GM19463 (cell line): ENCODE results near the gene CD27.
"Not testable (repeated sequence)": the region's sequence is repeated elsewhere in the genome, so short reads cannot be mapped to it uniquely, and the experiment has no call there.

ENCODE experiments used
- ATAC-seq: cut with Tn5 transposase; IDR thresholded peaks from one replicate; pipeline ENCODE4 v1.9.1; 2021; ENCODE audit warnings: mild to moderate bottlenecking, moderate library complexity; ENCODE audit not compliant: unreplicated experiment

Gene CD27

DNA sequence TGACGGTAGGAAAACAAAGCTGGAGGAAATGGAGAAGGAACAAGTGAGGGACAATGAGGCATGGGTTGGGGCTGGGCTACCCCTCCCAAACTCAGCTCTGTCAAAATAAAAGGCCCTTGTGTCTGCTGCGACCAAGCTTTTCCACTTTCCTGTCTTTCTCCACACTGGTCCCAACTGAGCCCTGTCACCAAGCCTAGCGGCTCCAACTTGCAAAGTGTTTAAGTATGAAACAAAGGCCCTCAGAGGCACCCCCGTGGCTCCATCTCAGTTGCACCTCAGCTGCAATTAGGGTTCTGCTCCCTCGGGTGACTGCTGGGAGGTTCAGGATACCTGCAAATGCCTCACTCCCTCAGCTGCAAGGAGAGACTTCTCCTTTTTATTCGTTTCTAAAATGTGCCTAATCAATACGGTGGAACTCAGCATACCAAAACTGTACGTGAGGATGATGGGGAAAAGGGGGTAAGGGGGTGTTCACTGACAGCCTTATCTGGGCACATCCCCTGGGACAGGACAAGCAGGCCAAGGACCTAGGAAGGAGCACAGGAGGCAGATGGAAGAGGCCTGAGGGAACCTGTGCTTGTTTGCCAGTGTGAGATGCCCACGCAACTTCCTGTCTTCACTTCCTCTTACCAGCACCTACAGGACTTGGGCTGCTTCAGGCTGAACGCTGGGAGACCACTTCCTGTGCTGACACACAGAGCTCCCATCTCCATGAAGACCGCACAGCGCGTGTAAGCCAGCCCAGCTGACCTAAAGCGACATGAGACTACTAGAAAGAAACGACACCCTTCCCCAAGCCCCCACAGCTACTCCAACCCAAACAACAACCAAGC lies 16.9 kb downstream of the CD27 start:
- ATAC-seq: peak; percentile 87

GRCh38 chr12:6462234-6462995 lies 17.7 kb downstream of the CD27 start:
- ATAC-seq: no peak

GRCh38 chr12:6463216-6463615 lies 18.5 kb downstream of the CD27 start:
- ATAC-seq: no peak

DNA sequence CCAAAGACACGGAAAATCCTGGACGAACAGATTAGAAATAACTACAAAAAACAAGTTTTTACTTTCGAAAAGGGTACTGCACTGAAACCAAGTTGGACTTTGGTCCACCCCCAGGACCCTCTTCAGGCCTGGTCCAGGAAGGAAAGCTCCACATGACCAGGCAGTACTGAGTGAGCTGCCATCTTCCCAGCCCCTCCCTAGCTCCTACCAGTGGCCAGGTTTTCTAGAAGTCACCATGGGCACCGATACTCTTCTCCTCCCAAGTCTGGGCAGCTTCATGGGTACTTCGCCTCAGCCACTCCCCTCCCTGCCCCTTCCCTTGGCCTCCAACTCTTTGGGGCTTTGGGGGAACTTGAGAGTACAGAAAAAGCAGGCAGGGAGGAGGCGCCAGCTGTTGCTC lies 19.1 kb downstream of the CD27 start:
- no peak for ATAC-seq

DNA sequence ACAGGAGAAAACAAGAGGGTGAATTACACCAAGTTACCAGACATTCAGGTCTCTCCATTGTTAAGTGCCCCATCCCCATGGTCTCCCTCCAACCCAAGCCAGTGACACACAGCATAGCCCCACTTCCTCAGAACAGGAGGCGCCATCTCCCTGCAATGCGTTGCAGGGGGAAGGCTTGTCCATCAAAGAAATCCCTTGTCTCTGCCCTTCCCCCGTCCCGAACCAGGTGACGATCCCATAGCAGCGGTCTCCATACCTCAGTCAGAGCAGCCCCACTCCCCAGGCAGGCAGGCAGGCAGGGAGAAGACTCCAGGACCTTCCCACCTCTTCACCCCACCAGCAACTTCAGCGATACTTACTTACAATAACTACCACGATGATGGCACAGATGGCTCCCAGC lies 19.8 kb downstream of the CD27 start:
- ATAC-seq: no peak

GRCh38 chr12:6465467-6466183 lies 20.9 kb downstream of the CD27 start:
- ATAC-seq: no peak

- no peak for ATAC-seq
These were observed 21.4 kb downstream of the CD27 start for GRCh38 chr12:6466184-6466573.

- not testable (repeated sequence) for ATAC-seq
These were observed 22.0 kb downstream of the CD27 start for GRCh38 chr12:6466751-6467150.

- ATAC-seq: not testable (repeated sequence)
These were observed 23.0 kb downstream of the CD27 start for GRCh38 chr12:6467571-6468282.

DNA sequence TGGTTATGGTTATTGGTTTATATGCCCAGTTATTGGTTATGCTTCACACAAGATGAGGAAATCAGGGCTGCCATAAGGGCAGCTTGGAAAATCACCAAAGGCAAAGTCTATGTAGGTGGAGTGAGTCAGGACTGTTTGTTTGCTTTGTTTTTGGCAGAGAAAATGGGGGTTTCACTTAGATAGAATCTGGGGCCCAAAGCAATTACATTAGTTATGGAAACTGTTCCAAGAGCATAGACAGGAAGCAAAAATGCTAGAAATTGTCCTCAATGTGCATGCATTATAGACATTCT lies 23.5 kb downstream of the CD27 start:
- ATAC-seq: no peak

DNA sequence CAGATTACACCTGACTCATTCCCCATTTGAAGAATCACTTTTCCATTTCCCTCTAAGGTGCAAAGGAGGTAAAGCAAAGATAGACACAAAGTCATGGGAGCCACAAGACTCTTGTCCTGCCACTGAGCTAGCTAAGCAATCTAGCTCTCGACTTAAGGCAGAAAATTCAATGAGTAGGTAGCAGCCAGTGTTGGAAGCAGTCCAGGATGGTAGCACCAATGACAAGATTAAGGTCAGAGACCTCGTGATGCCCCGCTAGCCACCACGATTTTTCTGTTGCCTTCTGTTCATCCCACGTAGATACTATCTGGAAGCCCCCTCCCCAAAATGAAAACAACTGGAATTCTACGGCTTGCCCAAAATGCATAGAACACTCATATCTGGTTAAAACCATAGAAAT lies 24.3 kb downstream of the CD27 start:
- no peak for ATAC-seq

DNA sequence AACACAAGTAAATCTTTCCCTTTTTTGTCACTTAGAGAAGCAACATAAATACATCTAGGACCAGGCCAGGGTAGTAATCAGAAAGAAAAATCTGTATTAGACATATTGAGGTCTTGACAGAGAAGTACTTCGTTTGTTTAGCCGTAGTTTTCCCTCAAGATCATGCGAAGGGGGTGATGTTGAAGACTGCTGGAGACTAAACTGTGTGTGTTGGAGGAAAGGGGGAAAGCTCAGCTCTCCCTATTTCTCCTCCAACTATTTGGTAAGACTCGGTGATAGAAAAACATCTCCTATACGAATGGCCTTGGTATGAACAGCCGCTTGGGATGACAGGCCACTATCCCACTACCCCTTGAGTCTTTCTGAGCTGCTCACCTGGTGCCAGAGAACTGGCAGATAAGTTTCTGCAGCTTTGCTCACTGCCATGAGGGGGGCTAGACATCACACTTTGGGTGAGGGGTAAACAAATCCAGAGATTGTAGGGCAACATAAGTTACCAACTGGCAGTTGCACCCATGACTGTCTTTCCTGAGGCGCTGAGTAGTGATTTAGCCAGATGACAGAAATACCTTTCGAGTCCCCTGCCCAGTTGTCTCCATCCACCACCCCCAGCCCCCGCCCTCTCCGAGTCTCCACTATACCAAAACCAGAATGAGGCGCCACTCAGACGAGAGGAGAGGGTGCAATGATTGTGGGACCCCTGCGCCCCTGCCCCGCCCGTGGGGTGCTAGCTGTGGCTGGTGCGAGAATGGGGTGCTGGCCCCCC lies 25.0 kb downstream of the CD27 start:
- ATAC-seq: no peak

DNA sequence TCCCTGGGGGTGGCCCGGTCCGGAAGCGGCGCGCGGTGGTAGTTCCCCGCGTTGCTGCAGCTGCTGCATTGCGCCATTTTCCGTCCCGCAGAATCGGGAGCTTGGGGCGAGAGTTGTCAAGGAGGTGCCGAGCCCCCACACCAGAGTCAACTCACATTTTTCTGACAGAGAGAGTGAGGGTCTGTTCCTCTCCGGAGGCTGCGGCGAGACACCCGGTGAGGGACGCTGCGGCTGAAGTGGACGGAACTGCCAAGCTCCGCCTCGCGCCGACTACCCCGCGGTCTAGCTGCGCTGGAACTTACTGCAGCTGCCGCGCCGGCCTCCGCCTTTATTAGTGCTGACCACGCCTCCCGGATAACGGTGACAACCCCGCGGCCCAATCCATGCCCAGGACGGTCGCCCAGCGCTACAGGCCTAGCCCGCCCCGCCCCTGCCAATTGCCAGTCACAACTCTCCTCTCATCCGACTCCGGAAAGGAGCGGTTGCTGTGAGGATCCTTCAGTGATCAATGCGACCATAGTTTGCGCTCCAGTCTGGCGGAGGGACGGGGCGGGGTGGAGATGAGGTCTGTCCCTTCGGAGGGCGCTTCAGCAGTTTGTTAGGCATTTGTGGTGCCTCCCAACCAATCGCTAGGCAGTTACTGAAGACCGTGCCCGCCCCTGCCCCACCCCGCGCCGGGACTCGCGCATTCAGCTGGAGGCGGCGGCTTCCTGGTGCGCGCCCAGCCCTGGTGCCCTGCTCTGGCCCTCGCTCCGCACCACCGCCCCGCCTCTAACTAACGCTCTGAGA lies 25.8 kb downstream of the CD27 start, which contains the start of gene VAMP1:
Gene VAMP1, minus strand, starts transcription at position 303 of the 789 bp plus-strand sequence. Its CDS starts 146 bp downstream, at position 157.
- ATAC-seq: peak; percentile 86

DNA sequence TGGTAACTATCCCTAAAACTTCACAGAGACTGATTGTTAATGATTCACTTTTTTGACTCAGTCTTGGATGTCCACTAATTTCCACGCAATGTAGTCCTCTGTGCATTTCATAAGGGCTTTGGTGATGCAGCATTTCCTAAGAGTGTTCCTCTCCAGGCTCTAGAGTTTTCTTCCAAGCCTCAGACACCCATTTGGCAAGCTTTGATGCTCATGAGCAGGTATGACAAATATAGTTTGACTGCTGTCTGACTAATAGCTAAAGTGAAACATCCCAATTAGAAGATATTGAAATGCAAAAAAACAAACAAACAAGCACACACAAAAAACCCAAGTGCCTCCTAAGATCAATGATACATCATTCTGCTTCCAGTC lies 27.2 kb downstream of the CD27 start:
- no peak for ATAC-seq

DNA sequence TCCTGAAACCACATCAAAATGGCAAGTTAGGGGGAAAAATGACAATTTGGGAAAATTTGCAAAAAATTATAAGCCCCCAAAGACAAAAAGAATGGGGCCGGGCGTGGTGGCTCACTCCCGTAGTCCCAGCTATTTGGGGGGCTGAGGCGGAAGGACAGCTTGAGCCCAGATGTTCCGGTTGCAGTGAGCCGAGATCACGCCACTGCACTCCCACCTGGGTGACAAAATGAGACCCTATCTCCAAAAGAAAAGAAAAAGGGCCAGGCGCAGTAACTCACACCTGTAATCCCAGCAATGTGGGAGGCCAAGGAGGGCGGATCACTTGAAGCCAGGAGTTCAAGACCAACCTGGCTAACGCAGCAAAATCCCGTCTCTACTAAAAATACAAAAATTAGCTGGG lies 27.7 kb downstream of the CD27 start:
- no peak for ATAC-seq

DNA sequence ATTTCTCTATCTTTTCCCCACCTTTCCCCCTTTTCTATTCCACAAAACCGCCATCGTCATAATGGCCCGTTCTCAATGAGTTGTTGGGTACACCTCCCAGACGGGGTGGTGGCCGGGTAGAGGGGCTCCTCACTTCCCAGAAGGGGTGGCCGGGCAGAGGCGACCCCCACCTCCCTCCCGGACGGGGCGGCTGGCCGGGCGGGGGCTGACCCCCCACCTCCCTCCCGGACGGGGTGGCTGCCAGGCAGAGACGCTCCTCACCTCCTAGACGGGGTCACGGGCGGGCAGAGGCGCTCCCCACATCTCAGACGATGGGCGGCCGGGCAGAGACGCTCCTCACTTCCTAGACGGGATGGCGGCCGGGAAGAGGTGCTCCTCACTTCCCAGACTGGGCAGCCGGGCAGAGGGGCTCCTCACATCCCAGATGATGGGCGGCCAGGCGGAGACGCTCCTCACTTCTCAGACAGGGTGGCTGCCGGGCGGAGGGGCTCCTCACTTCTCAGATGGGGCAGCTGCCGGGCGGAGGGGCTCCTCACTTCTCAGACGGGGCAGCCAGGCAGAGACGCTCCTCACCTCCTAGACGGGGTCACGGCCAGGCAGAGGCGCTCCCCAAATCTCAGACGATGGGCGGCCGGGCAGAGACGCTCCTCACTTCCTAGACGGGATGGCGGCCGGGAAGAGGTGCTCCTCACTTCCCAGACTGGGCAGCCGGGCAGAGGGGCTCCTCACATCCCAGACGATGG lies 30.6 kb downstream of the CD27 start:
- ATAC-seq: not testable (repeated sequence)

- ATAC-seq: no peak
These were observed 31.7 kb downstream of the CD27 start for GRCh38 chr12:6476489-6476888.

DNA sequence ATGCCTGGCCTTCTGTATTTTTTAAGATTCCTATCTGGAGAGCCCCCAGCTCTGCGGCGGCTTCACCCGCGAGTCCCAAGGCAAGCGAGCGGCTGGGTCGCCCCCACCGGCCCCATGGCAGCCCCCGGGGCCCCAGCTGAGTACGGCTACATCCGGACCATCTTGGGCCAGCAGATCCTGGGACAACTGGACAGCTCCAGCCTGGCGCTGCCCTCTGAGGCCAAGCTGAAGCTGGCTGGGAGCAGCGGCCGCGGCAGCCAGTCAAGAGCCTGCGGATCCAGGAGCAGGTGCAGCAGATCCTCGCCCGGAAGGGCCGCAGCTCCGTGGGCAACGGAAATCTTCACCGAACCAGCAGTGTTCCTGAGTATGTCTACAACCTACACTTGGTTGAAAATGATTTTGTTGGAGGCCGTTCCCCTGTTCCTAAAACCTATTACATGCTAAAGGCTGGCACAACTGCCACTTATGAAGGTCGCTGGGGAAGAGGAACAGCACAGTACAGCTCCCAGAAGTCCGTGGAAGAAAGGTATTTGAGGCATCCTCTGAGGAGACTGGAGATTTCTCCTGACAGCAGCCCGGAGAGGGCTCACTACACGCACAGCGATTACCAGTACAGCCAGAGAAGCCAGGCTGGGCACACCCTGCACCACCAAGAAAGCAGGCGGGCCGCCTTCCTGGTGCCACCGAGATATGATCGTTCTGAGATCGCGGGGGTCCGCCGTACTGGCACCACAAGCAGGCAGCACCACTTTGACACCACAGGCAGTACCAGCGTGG lies 33.0 kb downstream of the CD27 start:
- not testable (repeated sequence) for ATAC-seq
